HepG2 (cell line): ENCODE data around the gene CFAP91. TPM values are rescaled to one million over a fixed set of nuclear protein-coding genes. Genes with fewer than 3 reads are reported as not detected.

Experiments
- ATAC-seq: fragments of 200-7000 bp; cut with Tn5 transposase; 3 replicates; pipeline ENCODE4 v1.9.1; 2020; ENCODE audit warnings: mild to moderate bottlenecking, moderate library complexity
- BruUV-seq: library from RNA; stranded (reverse); fragments of 400-500 nt; replicated peaks from 2 replicates; lab custom pipeline; 2021; lab: Mats Ljungman, UMichigan
- CTCF ChIA-PET: fragments of 300-600 bp; formaldehyde crosslinking; extraction: SDS; loops from one replicate; lab custom pipeline; 2021; ENCODE audit warnings: low total read pairs, inconsistent platforms, low intra/inter-chr PET ratio; lab: Yijun Ruan, JAX
- POLR2A ChIA-PET: fragments of 350-600 bp; sonication (Branson Sonifier 250); formaldehyde crosslinking; loops from one replicate; lab custom pipeline; 2020; ENCODE audit warnings: antibody characterized with exemption, inconsistent platforms; lab: Yijun Ruan, JAX
- DNase-seq: peaks from one replicate; pipeline ENCODE4 v3.0.0-alpha.2; 2015; ENCODE audit warnings: low spot score
- FAIRE-seq: peaks from 3 replicates; lab custom pipeline; 2011; peaks lifted over from hg19 to GRCh38; lab: Jason Lieb, UNC
- H2AFZ ChIP-seq: one replicate; pipeline ENCODE4 v1.6.1; 2011; ENCODE audit warnings: low read length, inconsistent platforms
- H3K27ac ChIP-seq: fragments of 300-600 bp; 3 replicates; pipeline ENCODE4 v1.8.0; 2011; ENCODE audit warnings: mixed run types, mild to moderate bottlenecking, mixed read lengths, low read length, inconsistent platforms; ENCODE audit not compliant: insufficient read depth; ENCODE audit errors: extremely low read length
- H3K27me3 ChIP-seq, 2 experiments: fragments of 200-600 bp in 1 of 2; 2 replicates in 1 of 2; 3 replicates in 1 of 2; pipeline versions ENCODE4 v1.6.0 to v1.8.0; 2011; ENCODE audit warnings: low read length in 2 of 2, mild to moderate bottlenecking in 2 of 2, moderate library complexity in 2 of 2, inconsistent platforms in 1 of 2; ENCODE audit not compliant: insufficient read depth in 2 of 2, control insufficient read depth in 1 of 2
- H3K36me3 ChIP-seq, 2 experiments: fragments of 200-600 bp in 1 of 2; replicated peaks in 1 of 2; 2 replicates in 1 of 2; 3 replicates in 1 of 2; pipeline versions ENCODE4 v1.5.1 to v1.8.0; 2011; ENCODE audit warnings: low read length in 2 of 2, inconsistent platforms in 1 of 2; ENCODE audit not compliant: insufficient read depth in 2 of 2, control insufficient read depth in 1 of 2
- H3K4me1 ChIP-seq: 2 replicates; pipeline ENCODE4 v1.5.1; 2012; ENCODE audit warnings: low read length, inconsistent platforms; ENCODE audit not compliant: insufficient read depth
- H3K4me2 ChIP-seq: 2 replicates; pipeline ENCODE4 v1.6.0; 2011; ENCODE audit warnings: low read depth, low read length, inconsistent platforms
- H3K4me3 ChIP-seq, 3 experiments: fragments of 200-600 bp in 1 of 3; sonication (generic), shearing (Covaris generic) in 1 of 3; replicated peaks in 1 of 3; 2 replicates each; pipeline ENCODE4 v1.5.1; 2011 to 2016; ENCODE audit warnings: low read length in 3 of 3, inconsistent platforms in 2 of 3, low read depth in 2 of 3, mild to moderate bottlenecking in 2 of 3, control low read depth in 1 of 3, mixed read lengths in 1 of 3; ENCODE audit not compliant: insufficient read depth in 1 of 3
- H3K79me2 ChIP-seq: one replicate; pipeline ENCODE4 v1.6.1; 2011; ENCODE audit warnings: low read length, inconsistent platforms; ENCODE audit not compliant: insufficient read depth
- H3K9ac ChIP-seq: 2 replicates; pipeline ENCODE4 v1.6.0; 2011; ENCODE audit warnings: mild to moderate bottlenecking, low read depth, low read length, inconsistent platforms; ENCODE audit not compliant: insufficient read depth
- H3K9me3 ChIP-seq: 2 replicates; pipeline ENCODE4 v1.5.1; 2012; ENCODE audit warnings: mild to moderate bottlenecking, low read length
- H4K20me1 ChIP-seq: 2 replicates; pipeline ENCODE4 v1.6.0; 2011; ENCODE audit warnings: inconsistent platforms, mild to moderate bottlenecking, low read length, moderate library complexity; ENCODE audit not compliant: insufficient read depth
- FOXK1 ChIP-seq: sonication (generic); formaldehyde crosslinking; IDR thresholded peaks from 2 replicates; pipeline ENCODE4 v1.4.0; 2020; ENCODE audit warnings: low read depth, missing genetic modification reagents, borderline replicate concordance
- GPN1 ChIP-seq: sonication (generic); formaldehyde crosslinking; IDR thresholded peaks from 2 replicates; pipeline ENCODE4 v1.5.1; 2020; ENCODE audit warnings: missing genetic modification reagents, borderline replicate concordance
- KAT7 ChIP-seq: IDR thresholded peaks from 2 replicates; pipeline ENCODE4 v1.6.1; 2018; ENCODE audit warnings: borderline replicate concordance, missing compliant biosample characterization
- PRDM4 ChIP-seq: sonication (generic); formaldehyde crosslinking; IDR thresholded peaks from 2 replicates; pipeline ENCODE4 v1.9.0; 2021; ENCODE audit warnings: missing genetic modification reagents, borderline replicate concordance
- ZBTB49 ChIP-seq: sonication (generic); formaldehyde crosslinking; IDR thresholded peaks from 2 replicates; pipeline ENCODE4 v1.4.0; 2020; ENCODE audit warnings: missing genetic modification reagents, borderline replicate concordance
- ZNF292 ChIP-seq: sonication (generic); formaldehyde crosslinking; IDR thresholded peaks from 2 replicates; pipeline ENCODE4 v1.8.1; 2022; ENCODE audit warnings: mild to moderate bottlenecking, low read depth, missing genetic modification reagents, borderline replicate concordance
- ZNF605 ChIP-seq: sonication (generic); formaldehyde crosslinking; IDR thresholded peaks from 2 replicates; pipeline ENCODE4 v1.8.0; 2022; ENCODE audit warnings: mild to moderate bottlenecking, missing genetic modification reagents
- ZSCAN31 ChIP-seq: sonication (generic); formaldehyde crosslinking; IDR thresholded peaks from 2 replicates; pipeline ENCODE4 v1.5.0; 2020; ENCODE audit warnings: low read depth, mild to moderate bottlenecking, missing genetic modification reagents
- WGBS: methylation state at CpG from one replicate; pipeline ENCODE4 v1.1.6; 2017; ENCODE audit warnings: low lambda C conversion rate; 5-methylcytosine and 5-hydroxymethylcytosine counted together
- in situ Hi-C: cut with HindIII; loops from 2 replicates; pipeline ENCODE4 v1.10.0; 2017; ENCODE audit warnings: low pct_unique_long_range_greater_than_20kb; ENCODE audit not compliant: extremely low pct_ligation_motif_present
- intact Hi-C: fragments of 100-400 bp; cut with micrococcal nuclease; formaldehyde crosslinking; loops from one replicate; pipeline ENCODE4 v1.10.0; 2022; ENCODE audit not compliant: unreplicated experiment
- polyA plus RNA-seq, 8 experiments: library from polyadenylated mRNA; depleted of rRNA in 3 of 8; stranded (reverse) in 7 of 8; unstranded in 1 of 8; fragments of >200 nt; fragmentation: Illumina TruSeq in 4 of 8; extraction: Trizol in 4 of 8; gene quantifications; 2 replicates each; pipeline versions ENCODE4 v1.2.1 to v1.2.3, GENCODE V29; 2011 to 2016; ENCODE audit warnings: low read depth in 4 of 8, missing spikeins in 1 of 8, mixed read lengths in 1 of 8; ENCODE audit not compliant: insufficient read depth in 1 of 8
- total RNA-seq, 5 experiments: library from RNA; depleted of rRNA; stranded (reverse); fragments of >200 nt; fragmentation: Illumina TruSeq; extraction: Trizol; gene quantifications; 2 replicates each; pipeline ENCODE4 v1.2.3, GENCODE V29; 2016; ENCODE audit warnings: low read depth in 1 of 5

CFAP91 gene
- total and polyA plus RNA-seq, 2 of the 13 experiments (the other 11 are each of a cell fraction or from before 2014, with no cell fraction given) = not detected

DNA sequence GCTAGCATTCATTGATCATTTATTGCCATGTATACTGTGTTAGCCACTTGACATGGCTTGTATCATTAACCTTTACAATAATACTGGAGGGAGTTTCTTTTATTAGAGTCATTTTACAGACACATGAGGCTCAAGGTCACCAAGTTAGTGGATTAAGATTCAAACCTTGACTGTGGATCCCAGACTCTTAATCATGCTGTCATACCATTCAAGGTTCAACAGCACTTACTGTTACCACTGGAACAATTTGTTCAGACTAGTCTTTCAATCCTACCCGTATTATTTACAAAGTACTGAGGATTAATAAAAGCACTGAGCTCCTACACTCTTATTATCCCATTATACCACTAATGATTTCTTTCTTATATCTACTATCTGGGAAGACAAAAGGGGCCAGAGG lies 26.8 kb upstream of the CFAP91 start:
- TF ChIP-seq ZNF605 (no peak), GPN1 (CRISPR knock-in tag) (no peak), ZNF292 (no peak), ZSCAN31 (no peak), ZBTB49 (no peak), PRDM4 (CRISPR knock-in tag) (no peak), FOXK1 (no peak), KAT7 (CRISPR knock-in tag) (no peak)
- TF ChIP-seq, all 625 proteins: peak for 0
- ChIA-PET CTCF (no interaction called here), POLR2A (interaction anchor here (1.0 to 1.6 kb wide), 3 partner anchors 32 to 436 kb away, joined by 3 read pairs; partner anchors contain the start of gene GSK3B)
- no peak overlapping the region for H3K27ac ChIP-seq
- FAIRE-seq (no peak), ATAC-seq (no peak), DNase-seq (no peak)
- H3K4me1 ChIP-seq = peaks cover 16% of the 10 kb centered on the region
- no peaks in the 10 kb centered on the region; a peak in 1 of 5 replicates for H3K27me3 ChIP-seq
- peak overlapping the region; percentile 71; the same call in 1 of the 2 replicates for H3K9ac ChIP-seq
- peak overlapping the region; percentile 69 to 96 (median 77); a peak in 5 of 6 replicates for H3K4me3 ChIP-seq
- peaks cover 4 to 27% of the 10 kb centered on the region in 2 experiments; a peak in 4 of 5 replicates for H3K36me3 ChIP-seq
- H3K9me3 ChIP-seq = no peaks in the 10 kb centered on the region
- H3K4me2 ChIP-seq = peak overlapping the region; percentile 90
- H4K20me1 ChIP-seq = no peaks in the 10 kb centered on the region
- no TSS peak for BruUV-seq
- peak overlapping the region; percentile 47 for H2AFZ ChIP-seq
- in situ Hi-C loops (loop anchor here (25.0 kb wide), 3 partner anchors 264 to 789 kb away; partner anchors contain the start of gene TEX55), intact Hi-C loops (no loop called here)
- 81% methylated on average over 1 of the region's 1 CpG for WGBS
- peaks cover 4% of the 10 kb centered on the region for H3K79me2 ChIP-seq
